A549 (cell line): ENCODE results near the gene GMCL2.

Experiments used
- CTCF ChIP-seq: fragments of >200 bp; sonication (Bioruptor Twin); formaldehyde crosslinking; IDR thresholded peaks from 3 replicates; pipeline ENCODE4 v1.5.1; 2016
- EP300 ChIP-seq, 2 experiments: fragments of >200 bp; sonication (Bioruptor Twin); formaldehyde crosslinking; IDR thresholded peaks; 2 replicates in 1 of 2; 3 replicates in 1 of 2; pipeline ENCODE4 v1.6.1; 2016 to 2017
- JUNB ChIP-seq: fragments of >200 bp; sonication (Bioruptor Twin); formaldehyde crosslinking; IDR thresholded peaks from 2 replicates; pipeline ENCODE4 v1.6.1; 2016
- MYC ChIP-seq: IDR thresholded peaks from 2 replicates; pipeline ENCODE4 v1.6.1; 2012; ENCODE audit warnings: mild to moderate bottlenecking, inconsistent platforms, low read length, improper control_type of control experiment, borderline replicate concordance
- NR3C1 ChIP-seq: fragments of >200 bp; sonication (Bioruptor Twin); formaldehyde crosslinking; IDR thresholded peaks from 3 replicates; pipeline ENCODE4 v1.6.1; 2017
- POLR2A ChIP-seq: IDR thresholded peaks from 2 replicates; pipeline ENCODE4 v1.6.1; 2012; ENCODE audit warnings: mild to moderate bottlenecking, low read length
- ZFP36 ChIP-seq: fragments of 450-650 bp; IDR thresholded peaks from 2 replicates; pipeline ENCODE4 v1.6.1; 2014; ENCODE audit warnings: borderline replicate concordance; ENCODE audit not compliant: partially characterized antibody

GRCh38 chr5:178216088-178216534, 28.9 kb upstream of the GMCL2 start:
- TF ChIP-seq JUNB, result no peak
- no peak for TF ChIP-seq ZFP36
- TF ChIP-seq POLR2A, result no peak
- no peak for TF ChIP-seq MYC
- TF ChIP-seq CTCF, result no peak
- TF ChIP-seq NR3C1, result no peak
- TF ChIP-seq EP300 (IDR thresholded peaks at IDR 0.05), result no peak
